HG03575 (cell line): ENCODE measurements around the gene CRACDL.

ENCODE experiments used
- ATAC-seq: cut with Tn5 transposase; IDR thresholded peaks from one replicate; pipeline ENCODE4 v1.9.1; 2021; ENCODE audit not compliant: unreplicated experiment, insufficient number of reproducible peaks, low FRiP score; ENCODE audit errors: extremely low read depth

The CRACDL gene

DNA sequence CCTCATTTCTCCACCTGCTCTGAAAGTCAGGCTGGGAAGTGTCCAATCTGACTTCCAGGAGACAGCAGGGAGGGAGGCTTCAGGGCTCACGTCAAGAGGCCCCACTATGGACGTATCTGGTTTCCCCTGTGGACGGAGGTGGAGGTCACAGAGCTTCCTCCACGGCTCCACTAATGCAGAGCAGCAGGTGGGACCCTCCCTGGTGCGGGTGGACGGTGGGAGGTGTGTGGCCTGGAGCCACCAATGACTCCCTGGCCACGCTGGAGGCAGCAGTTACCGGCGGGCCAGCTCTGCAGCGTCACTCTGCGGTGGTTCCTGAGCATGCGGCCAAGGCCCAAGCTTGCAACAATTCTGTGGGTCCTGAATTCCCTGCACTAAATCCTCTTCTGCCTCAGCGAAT, 9.0 kb downstream of the CRACDL start:
- no peak for ATAC-seq

DNA sequence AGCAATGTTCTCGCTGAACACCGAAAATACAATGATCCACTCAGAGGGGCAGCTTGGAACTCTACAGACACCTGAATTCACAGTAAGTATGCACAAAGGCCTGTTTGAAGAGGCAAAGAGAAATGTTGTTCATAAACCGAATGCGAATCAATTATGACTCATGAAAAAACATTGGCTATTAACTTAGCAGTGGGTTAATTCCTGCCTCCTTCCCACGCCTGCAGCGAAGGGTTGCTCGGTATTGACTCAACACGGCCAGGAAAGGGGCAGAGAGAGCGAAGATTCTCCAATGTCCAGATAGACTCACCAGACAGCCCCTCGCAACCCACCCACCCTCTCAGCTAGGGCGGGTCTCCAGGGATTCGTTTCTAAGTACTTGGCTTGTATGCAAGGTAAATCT, 9.4 kb downstream of the CRACDL start:
- no peak for ATAC-seq

DNA sequence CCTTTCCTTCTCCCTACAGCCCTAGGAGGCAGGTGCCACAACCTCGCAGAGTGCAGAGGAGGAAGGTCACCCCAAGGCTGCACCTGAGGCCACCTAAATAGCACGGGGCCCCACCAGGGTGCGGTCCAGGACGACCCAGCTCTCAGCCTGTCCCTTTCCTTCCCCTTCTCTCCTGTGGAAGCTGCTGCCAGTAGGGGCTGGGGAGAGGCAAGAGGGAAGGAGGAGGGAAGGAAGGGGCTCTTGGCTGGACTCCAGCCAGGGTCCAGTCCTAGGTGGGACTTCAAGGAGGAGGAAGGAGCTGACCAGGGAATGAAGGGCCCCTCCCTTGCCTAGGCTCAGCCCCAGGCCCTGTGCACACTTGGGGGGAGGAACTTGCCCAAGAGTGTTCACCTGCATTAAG, 11.1 kb downstream of the CRACDL start:
- no peak for ATAC-seq

DNA sequence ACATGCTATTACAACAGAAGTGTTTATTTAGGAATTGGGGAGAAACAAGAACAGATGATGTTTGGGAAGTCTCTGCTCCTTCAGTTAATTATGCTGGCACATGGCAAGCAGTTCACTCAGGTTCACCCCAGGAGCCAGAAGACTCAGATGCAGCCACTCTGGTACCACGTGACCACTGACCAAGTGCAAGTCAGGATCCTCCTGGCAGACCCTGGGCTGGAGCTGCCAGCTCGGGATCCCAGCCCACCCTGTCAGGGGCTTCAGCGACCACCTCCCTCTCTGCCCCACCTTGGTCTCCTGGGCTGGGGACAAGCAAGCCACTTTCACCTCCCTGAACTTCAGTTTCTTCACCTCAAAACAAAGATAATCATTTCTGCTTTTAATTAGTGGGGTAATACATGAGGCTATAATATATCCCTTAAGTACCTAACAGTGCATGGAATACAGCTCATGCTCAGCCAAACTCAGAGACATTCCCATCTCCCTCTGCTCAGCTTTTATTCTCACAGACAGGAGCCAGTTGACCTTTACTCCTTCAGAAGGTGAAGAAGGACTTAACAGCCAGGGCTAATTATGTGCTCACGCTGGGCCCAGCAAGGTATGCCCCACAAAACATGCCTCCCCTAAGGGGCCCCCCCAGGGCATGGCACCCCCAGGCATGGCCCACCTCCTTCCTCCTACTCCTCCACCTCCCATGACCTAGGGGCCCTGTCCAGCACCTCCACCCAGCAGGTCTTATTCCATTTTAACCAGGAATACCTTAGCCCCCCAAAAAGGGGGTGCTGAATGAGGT, 11.8 kb downstream of the CRACDL start:
- ATAC-seq = no peak

DNA sequence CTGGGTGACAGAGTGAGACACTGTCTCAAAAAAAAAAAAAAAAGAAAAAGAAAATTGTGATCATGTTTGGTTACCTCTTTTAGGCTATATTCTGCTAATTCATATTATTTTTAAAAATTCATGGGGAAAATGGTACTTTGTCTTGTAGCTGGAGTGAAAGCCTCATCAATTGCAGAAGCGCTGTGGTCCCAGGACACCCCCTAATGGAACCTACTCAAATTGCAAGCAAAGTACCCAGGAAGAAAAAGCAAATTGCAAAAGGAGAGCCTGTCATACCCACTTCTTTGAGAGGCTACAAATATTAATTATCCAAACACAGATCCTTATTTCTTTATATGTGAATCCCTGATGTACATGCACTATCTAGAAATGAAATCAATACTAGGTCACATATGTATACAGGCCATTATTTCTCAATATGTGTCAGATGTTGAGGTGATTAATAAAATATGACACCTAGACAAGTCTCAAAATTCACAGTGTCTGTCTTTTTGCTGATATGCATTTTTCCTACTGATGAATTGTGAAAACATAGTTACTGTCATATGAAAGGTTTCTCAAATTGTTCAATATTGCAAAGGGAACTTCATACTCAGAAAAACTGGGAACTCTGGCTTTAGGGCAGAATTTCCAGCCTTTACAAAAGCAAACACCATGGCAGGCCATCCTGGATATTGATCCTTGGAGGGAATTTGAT, 12.6 kb downstream of the CRACDL start:
- ATAC-seq = no peak

DNA sequence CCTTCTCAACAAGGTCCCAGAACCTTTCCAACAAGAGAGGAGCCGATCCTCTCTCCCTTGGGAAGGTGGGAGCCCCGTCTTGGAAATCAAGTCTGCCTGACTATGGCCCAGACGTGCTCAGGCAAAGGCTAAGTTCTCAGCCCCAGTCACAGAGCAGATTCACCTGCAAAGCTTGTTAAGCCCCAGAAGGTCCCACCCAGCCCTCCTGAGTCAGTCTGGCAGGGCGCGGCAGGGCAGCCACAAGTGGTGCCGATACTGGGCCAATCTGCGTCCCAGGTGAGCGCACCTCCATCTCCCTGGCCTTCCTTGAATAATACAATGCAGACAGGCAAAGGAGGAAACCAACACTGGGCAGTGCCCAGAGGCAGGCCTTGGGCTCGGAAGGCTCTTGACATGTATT, 15.0 kb downstream of the CRACDL start:
- no peak for ATAC-seq

DNA sequence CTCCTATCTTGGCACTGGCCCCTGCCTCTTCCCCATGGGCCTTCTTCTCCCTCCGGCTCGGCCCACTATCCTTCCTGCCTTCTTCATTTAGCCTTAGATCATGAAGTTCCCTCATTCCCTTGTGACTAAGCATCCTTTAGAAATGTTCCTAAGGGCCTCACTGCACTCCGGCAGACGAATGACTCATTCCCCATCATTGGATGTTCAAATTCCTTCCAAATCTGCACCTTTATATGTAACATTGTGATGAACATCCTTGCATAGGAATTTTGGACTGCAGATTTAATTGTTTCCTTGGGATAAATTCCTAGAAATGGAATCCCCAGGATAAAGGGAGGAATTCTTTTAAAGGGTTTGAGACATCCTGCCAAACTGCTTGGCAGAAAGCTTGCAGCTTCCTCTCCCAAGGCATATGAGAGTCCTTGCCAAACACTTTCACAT, 19.0 kb downstream of the CRACDL start:
- no peak for ATAC-seq

DNA sequence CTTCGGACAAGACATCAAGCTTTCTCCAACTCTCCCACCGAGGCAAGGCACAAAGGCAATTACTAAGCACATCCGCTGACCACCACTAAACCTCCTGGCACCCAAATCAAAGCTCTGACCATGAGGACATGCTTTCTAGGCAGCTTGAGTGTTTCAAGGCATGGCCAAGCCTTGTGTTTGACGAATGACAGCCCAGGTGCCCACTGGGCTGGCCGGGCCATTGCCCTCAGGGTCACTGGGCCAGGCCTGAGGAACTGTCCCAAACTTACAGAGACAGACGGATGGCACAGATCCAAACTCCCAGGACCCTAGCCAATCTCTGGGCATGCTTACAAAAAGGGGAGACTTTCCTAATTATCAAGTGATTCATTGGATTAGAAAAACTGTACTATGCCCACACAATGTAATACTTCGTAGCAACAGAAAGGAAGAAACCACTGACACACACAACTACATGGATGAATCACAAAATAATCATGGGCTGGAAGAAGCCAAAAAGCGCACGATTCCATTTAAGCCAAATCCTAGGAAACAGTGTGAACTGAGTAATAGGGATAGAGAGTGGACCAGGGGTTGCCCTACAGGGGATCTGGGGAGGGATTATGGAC, 20.2 kb downstream of the CRACDL start:
- ATAC-seq = no peak

DNA sequence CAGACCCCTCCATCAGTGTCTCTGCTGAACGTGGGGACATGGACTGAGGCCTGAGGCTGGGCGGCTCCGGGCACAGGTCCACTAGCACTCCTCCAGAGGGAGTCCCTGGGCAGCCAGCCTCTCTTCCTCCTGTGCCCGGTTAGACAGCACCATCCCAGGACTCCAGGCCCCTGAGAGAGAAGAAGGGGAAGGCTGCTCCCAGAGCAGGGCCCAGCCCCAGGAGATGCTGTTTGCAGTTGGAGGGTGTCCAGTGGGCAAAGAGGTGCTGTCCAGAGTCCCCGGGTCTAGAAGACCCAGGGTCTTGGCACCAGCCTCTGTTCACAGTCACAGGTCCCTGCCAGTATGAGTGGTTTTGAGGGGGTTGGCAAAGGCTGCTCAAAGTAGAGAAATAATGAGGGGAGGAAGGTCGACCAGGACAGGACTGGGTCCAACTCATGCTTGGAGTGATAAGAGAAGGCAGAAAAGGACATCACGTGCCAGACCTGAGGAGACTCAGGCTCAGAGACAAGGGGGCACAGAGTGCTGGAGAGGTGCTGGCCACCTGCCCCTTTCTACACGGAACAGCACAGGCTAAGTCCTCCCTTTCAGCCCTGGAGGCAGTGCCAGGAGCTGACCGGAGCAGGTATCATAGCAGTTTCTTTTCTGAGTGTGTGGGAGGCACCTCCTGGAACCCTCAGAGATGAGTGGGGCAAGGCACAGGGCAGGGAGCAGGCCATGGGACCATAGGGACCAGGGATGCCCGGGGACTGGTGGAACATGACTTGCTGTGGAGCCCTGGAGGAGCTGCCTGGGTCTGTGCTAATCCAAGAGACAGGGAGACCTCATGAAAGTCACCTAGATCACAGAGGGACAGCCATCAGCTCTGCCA, 21.1 kb downstream of the CRACDL start:
- ATAC-seq = no peak

DNA sequence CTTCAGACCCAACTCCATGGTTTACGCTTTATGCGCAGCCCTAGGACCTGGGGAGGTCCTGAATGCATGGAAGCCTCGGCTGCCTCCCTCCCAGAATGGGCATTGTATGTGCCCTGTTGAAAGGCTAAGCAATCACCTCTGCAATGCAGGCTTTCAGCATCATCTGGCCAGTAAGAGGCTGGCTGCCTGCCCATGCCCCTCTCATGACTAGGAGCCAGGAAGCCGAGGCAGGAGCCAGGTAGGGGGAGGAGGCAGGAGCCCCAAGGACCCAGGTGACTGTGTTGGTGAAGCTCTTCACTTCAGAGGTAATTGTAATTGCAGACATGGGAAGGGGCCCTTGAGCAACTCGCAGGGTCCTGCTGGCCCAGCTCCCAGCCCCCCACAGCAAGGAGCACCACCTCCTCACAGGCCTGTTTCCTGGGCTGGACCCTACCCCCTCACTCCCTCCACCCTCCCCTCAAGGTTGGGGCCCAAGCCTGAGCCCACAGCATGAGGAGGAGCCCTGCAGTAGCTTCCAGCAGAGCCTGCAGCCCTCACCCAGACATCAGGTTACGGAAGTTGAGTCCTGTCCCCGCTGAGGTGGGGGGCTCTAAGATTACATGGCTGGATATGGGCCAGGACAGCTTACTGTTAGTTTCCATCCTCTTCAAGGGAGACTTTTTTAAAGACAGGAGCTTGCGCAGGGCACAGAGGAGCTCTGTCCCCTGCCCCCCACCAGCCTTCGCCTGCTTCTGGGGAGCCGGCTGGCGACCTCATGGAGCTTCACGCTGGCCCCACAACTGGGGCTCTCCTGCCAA, 21.9 kb downstream of the CRACDL start:
- ATAC-seq = no peak

DNA sequence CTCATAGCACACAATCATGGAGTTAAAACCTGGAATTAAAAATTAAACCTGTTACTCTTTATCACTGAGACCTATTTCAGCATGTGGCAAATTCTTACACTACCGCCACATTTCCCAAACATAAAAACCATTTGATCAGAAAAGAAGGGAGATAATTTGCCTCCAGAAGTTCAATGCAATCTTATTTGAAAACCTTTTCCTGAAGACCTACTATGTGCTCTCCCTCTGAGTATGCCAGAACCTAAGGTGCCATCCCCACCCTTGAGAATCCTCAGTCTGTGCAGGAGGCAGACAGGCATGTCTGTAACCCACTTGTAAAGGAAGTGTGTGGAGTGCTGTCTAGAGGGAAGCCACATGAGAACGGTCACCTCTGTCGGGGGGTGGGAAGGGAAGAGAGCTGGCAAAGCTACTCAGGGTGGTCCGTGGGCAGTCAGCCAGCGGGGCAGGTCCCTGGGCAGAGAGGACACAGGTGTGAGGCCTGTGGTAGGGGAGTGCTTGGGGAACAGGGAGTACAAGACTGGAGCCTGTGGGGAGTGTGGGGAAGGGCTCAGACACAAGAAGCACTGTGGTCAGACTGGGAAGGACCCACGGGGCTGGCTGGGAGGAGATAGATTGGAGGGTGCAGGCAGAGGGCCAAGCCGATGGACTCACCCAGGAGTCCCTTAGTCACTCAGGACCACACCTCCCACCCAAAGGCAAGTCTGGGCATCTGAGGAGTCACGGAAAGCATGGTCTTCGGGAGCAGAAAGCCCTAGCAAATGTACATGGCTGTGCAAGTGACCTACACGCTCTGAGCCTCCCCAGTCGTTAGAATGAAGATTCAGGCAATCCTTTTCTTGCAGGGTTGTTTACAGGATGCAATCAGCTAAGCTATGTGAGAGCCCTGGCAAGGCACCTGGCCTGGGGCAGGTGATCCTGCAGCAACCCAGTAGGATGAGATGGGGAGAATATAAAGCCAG, 22.8 kb downstream of the CRACDL start:
- ATAC-seq = no peak

DNA sequence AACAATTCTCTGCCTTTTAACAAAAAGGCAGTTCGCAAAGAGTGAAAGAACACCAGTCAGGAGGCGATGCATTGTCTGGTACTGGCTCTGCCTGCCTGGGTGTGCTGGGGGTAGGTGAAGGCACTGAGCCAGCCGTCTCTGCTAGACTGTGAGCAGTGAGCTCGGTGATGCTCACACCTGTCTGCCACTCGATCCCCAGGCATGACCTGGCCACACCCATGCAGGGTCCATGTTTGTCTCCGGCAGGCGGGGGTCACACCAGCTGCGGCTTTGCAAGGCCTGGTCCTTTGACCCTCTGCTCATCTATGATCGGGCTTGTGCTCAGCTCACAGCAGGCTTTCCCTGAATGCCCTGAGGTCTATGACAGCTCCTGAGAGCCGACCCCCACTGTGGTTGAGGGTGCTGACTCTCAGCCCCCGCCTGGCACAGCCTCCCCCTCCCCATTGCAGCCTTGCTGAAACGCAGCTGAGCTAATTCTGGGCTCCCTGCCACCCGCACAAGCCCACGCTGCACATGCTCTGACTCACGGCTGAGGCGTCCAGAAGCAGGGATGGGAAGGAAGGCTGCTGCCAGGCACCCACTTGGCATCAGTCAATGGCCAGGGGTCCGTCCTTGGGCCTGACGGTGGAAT, 23.7 kb downstream of the CRACDL start:
- no peak for ATAC-seq

DNA sequence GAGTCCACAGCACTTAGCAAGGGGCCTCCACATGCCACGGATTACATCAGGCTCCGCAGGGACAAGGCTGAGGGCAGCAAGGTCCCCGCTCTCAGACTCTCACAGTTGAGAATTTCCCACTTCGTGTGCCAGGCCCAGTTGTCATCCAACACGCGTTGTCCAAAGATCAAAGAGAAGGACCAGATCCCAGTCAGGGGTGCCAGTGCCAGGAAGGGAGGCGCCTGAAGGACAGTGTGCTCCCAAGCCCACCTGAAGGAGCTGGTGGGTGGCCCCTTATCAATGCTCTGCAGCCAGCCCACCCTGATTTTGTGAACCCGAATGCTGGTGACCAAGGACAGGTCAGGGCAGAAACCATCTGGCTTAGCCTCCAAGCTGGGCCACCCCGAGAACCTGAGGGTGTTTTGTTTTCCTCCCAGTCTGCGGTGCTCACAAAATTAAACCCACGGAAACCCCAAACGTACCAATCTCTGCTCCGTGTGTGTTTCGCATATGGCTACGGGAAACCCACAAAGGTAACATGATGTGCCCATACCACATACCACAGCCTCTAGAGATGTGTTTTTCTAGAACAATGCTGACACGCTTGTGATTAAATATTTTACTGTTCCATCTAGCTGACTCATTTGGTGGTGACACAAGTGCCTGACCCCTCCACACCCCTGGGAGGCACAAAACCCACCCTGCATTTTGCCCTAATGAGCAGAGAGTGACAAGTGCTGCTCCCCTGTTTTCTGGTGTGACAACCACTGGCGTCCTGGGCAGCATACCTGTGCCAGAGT, 24.5 kb downstream of the CRACDL start:
- no peak for ATAC-seq

DNA sequence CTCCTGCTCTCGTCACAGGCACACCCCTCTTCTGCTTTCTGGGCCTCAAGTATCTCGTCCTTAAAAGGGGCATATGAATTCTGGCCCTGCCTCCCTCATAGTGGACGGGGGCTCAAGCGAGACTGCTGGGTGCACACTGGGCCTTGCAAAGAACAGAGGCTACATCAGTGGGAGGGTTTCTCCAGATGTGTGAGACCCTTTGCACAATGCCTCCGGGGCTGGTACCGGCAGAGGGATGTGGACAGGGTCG, 25.0 kb downstream of the CRACDL start:
- ATAC-seq = no peak

DNA sequence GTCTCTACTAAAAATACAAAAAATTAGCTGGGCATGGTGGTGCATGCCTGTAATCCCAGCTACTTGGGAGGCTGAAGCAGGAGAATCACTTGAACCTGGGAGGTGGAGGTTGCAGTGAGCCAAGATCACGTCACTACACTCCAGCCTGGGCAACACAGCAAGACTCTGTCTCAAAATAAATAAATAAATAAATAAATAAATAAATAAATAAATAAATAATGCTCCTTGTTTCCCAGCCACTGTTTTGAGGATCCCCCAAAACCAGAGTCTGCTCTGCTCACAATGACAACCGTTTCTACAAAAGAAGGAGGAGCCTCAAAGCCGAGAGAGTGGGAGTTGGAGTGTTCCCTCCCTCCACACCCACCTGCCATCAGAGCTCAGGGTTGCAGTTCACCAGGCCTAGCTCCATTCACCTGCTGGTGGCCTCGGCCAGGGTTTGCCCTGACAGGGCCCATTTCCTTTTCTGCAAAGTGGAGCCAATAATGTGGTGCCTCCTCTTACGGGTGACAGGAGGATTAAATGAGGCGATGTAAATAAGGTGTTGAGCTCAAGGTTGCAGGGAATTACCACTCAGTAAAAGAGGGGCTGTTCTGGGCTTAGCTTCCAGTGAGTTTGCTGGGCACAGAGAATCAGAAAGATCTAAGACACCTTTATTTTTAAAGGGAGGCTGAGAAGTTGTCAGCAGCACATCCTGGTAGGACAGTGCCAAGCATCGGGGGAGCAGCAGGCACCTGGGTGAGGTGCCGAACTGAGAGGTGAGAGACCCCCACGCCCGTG, 25.5 kb downstream of the CRACDL start:
- no peak for ATAC-seq
